ENCODE data around the gene CAB39. TPM values are rescaled to one million over a fixed set of nuclear protein-coding genes. Genes with fewer than 3 reads are reported as not detected.

CAB39 gene
- total and polyA plus RNA-seq, 2 donors (not counting 3 experiments of a cell fraction or from before 2014, with no cell fraction given) = 25.7 to 53.7 TPM

- TF ChIP-seq POLR2A (IDR thresholded peaks at IDR 0.05; ENCODE audit: low read depth, low read length) (no peak), MAX (IDR thresholded peaks at IDR 0.05; ENCODE audit: insufficient read depth, insufficient read length) (no peak), FOS (IDR thresholded peaks at IDR 0.05; ENCODE audit: borderline replicate concordance, insufficient read depth, low read length) (no peak), EZH2 (IDR thresholded peaks at IDR 0.05; ENCODE audit: borderline replicate concordance, low read depth, low read length, severe bottlenecking) (no peak)
- Histone ChIP-seq H3K9ac (replicated peaks; ENCODE audit: extremely low read depth, insufficient read depth, low read length) (no peak overlapping the region), H3K9me1 (replicated peaks; ENCODE audit: control insufficient read depth, extremely low read depth, insufficient read depth, low read length) (no peaks in the 10 kb centered on the region), H3K4me2 (ENCODE audit: insufficient read depth, low read length) (no peak overlapping the region), H3K79me2 (ENCODE audit: control insufficient read depth, insufficient read depth, low read length) (no peaks in the 10 kb centered on the region), H3K27me3 (ENCODE audit: control insufficient read depth in 2 of 2, insufficient read depth in 2 of 2, low read length in 2 of 2) (peaks cover 3 to 5% of the 10 kb centered on the region in 2 experiments), H3K36me3 (ENCODE audit: control insufficient read depth in 2 of 2, extremely low read depth in 1 of 2, insufficient read depth in 2 of 2, low read length in 2 of 2) (no peaks in the 10 kb centered on the region), H4K20me1 (replicated peaks; ENCODE audit: control insufficient read depth, extremely low read depth, insufficient read depth, low read length) (no peaks in the 10 kb centered on the region), H3K27ac (ENCODE audit: insufficient read depth, low read depth, low read length) (no peak overlapping the region), H3K4me1 (ENCODE audit: control insufficient read depth, extremely low read depth, insufficient read depth, low read length) (no peaks in the 10 kb centered on the region), H3K9me3 (replicated peaks; ENCODE audit: control insufficient read depth, insufficient read depth, low read length) (no peaks in the 10 kb centered on the region), H2AFZ (ENCODE audit: low read depth, low read length) (no peak overlapping the region), H3K4me3 (replicated peaks in 1 of 3; ENCODE audit: insufficient read depth in 1 of 3, low read depth in 1 of 3, low read length in 3 of 3) (no peak overlapping the region)
- FAIRE-seq (no peak), DNase-seq (ENCODE audit: low read depth, low spot score) (no peak)
- BruUV-seq (replicated peaks) = no TSS peak
- dilution Hi-C loops (cut with MboI; ENCODE audit: extremely low pct_ligation_motif_present, low sequenced_read_pairs) = no loop called here
- intact Hi-C loops (cut with micrococcal nuclease) = no loop called here
- ChIA-PET CTCF (no interaction called here), POLR2A (no interaction called here)
Observed at GRCh38 chr2:230843132-230843531, 130.5 kb downstream of the CAB39 start.

- Histone ChIP-seq H3K4me3 (replicated peaks in 1 of 3; ENCODE audit: insufficient read depth in 1 of 3, low read depth in 1 of 3, low read length in 3 of 3) (no peak overlapping the region), H3K9me3 (replicated peaks; ENCODE audit: control insufficient read depth, insufficient read depth, low read length) (no peaks in the 10 kb centered on the region), H3K4me1 (ENCODE audit: control insufficient read depth, extremely low read depth, insufficient read depth, low read length) (no peaks in the 10 kb centered on the region), H3K27ac (ENCODE audit: insufficient read depth, low read depth, low read length) (no peak overlapping the region), H3K4me2 (ENCODE audit: insufficient read depth, low read length) (no peak overlapping the region), H4K20me1 (replicated peaks; ENCODE audit: control insufficient read depth, extremely low read depth, insufficient read depth, low read length) (no peaks in the 10 kb centered on the region), H3K79me2 (ENCODE audit: control insufficient read depth, insufficient read depth, low read length) (no peaks in the 10 kb centered on the region), H3K9me1 (replicated peaks; ENCODE audit: control insufficient read depth, extremely low read depth, insufficient read depth, low read length) (no peaks in the 10 kb centered on the region), H3K27me3 (ENCODE audit: control insufficient read depth in 2 of 2, insufficient read depth in 2 of 2, low read length in 2 of 2) (peaks cover 3 to 7% of the 10 kb centered on the region in 2 experiments), H2AFZ (ENCODE audit: low read depth, low read length) (no peak overlapping the region), H3K36me3 (ENCODE audit: control insufficient read depth in 2 of 2, extremely low read depth in 1 of 2, insufficient read depth in 2 of 2, low read length in 2 of 2) (no peaks in the 10 kb centered on the region), H3K9ac (replicated peaks; ENCODE audit: extremely low read depth, insufficient read depth, low read length) (no peak overlapping the region)
- FAIRE-seq (no peak), DNase-seq (ENCODE audit: low read depth, low spot score) (no peak)
- dilution Hi-C loops (cut with MboI; ENCODE audit: extremely low pct_ligation_motif_present, low sequenced_read_pairs) = no loop called here
- CTCF ChIA-PET = interaction anchor here (3.9 to 4.2 kb wide), 2 partner anchors 23 to 141 kb away, joined by 46 to 63 read pairs; no protein-coding TSS in a partner anchor
- POLR2A ChIA-PET = no interaction called here
- intact Hi-C loops (cut with micrococcal nuclease) = no loop called here
- TF ChIP-seq MYC (IDR thresholded peaks at IDR 0.05; ENCODE audit: low read depth, low read length) (no peak), JUN (IDR thresholded peaks at IDR 0.05; ENCODE audit: borderline replicate concordance, insufficient read depth, insufficient read length, low read depth) (no peak), POLR2AphosphoS5 (IDR thresholded peaks at IDR 0.05; ENCODE audit: insufficient read depth, low read depth, low read length) (no peak), FOS (IDR thresholded peaks at IDR 0.05; ENCODE audit: borderline replicate concordance, insufficient read depth, low read length) (no peak), EZH2 (IDR thresholded peaks at IDR 0.05; ENCODE audit: borderline replicate concordance, low read depth, low read length, severe bottlenecking) (no peak), MAX (IDR thresholded peaks at IDR 0.05; ENCODE audit: insufficient read depth, insufficient read length) (no peak)
- TF ChIP-seq, protein P1, sequence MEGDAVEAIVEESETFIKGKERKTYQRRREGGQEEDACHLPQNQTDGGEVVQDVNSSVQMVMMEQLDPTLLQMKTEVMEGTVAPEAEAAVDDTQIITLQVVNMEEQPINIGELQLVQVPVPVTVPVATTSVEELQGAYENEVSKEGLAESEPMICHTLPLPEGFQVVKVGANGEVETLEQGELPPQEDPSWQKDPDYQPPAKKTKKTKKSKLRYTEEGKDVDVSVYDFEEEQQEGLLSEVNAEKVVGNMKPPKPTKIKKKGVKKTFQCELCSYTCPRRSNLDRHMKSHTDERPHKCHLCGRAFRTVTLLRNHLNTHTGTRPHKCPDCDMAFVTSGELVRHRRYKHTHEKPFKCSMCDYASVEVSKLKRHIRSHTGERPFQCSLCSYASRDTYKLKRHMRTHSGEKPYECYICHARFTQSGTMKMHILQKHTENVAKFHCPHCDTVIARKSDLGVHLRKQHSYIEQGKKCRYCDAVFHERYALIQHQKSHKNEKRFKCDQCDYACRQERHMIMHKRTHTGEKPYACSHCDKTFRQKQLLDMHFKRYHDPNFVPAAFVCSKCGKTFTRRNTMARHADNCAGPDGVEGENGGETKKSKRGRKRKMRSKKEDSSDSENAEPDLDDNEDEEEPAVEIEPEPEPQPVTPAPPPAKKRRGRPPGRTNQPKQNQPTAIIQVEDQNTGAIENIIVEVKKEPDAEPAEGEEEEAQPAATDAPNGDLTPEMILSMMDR (IDR thresholded peaks at IDR 0.05; ENCODE audit: extremely low read depth in 1 of 2, insufficient read depth in 1 of 2, low read depth in 1 of 2, low read length in 2 of 2) = no peak
- BruUV-seq (replicated peaks) = no TSS peak
Observed at GRCh38 chr2:230846360-230846759, 133.7 kb downstream of the CAB39 start.

Data from endothelial cell of umbilical vein (primary cell).